ENCODE data around the gene MICOS13.

MICOS13 gene, protein sequence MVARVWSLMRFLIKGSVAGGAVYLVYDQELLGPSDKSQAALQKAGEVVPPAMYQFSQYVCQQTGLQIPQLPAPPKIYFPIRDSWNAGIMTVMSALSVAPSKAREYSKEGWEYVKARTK

DNA sequence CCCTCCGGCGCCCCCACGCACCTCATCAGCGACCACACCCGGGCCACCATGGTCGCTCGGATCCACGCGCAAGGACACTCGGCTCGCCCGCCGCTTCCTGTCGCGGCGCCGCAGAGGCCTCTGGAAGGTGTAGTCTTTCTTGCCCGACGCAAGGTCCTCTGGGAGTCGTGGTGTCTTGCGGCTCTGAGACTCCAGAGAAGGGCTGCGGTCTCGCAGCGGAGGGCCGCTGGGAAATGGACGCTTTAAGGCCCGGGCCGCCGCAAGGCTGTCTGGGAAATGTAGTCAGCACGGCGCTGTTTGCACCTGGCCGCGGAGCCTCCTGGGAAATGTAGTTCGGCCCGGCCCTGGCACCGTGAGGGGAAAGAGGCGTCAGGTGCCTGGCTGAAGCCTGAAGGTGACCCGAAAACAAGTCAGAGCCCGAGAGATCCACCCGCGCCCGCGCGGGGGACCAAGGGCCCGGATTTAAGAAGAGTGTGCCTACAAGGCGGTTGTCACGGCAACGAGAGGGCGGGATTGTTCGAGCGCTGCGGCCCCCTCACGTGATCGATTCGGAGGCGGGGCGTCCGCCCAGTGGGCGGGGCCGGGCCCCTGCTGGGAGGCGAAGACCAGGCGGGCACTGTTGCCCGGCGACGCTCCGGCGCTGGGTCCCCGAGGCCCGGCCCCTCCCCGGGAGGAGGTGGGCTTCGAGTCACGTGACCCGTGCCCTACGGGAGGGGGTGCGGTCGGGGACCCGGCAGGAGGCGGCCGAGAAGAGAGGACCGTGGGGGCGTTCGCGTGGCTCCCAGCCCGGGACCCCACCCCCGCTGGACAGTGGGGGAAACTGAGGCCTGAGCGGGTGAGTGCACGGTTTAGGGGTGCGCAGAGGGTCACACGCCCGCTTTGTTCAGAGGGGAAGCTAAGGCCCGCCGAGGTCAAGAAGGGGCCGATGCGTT, at the start of gene MICOS13, which contains the start of gene HSD11B1L:
MICOS13 (minus strand) TSS at position 80 of the 932 bp plus-strand sequence; CDS start at position 50, 30 bp downstream.
HSD11B1L (plus strand) TSS at position 591 of the 932 bp plus-strand sequence. CDS start 3,806 bp downstream, outside the sequence.
- Histone ChIP-seq H3K9me2 (replicated peaks; ENCODE audit: low read depth, low read length) (no peaks in the 10 kb centered on the region), H3K9ac (ENCODE audit: low read depth, low read length, poor library complexity, severe bottlenecking) (peak within 1 kb of the TSS; percentile 94), H3K9me3 (ENCODE audit: insufficient read depth, low read depth, low read length) (no peaks in the 10 kb centered on the region), H3F3A (ENCODE audit: low read depth) (no peaks in the 10 kb centered on the region), H3K4me1 (ENCODE audit: insufficient read depth, low read length, poor library complexity, severe bottlenecking) (no peaks in the 10 kb centered on the region), H3K27me3 (ENCODE audit: insufficient read depth, low read length, poor library complexity, severe bottlenecking) (no peaks in the 10 kb centered on the region), H3K36me3 (ENCODE audit: insufficient read depth, low read length) (no peaks in the 10 kb centered on the region), H2AFZ (ENCODE audit: low read length) (peak within 1 kb of the TSS; percentile 97), H3K4me3 (ENCODE audit: low read length, poor library complexity, severe bottlenecking) (peak within 1 kb of the TSS; percentile 100), H3K79me2 (ENCODE audit: insufficient read depth, low read length) (peaks cover 7% of the 10 kb centered on the region; the same call in 1 of the 2 replicates), H4K20me1 (ENCODE audit: insufficient read depth, low read length, poor library complexity, severe bottlenecking) (no peaks in the 10 kb centered on the region), H3K4me2 (ENCODE audit: low read depth, low read length, poor library complexity, severe bottlenecking) (peak within 1 kb of the TSS; percentile 94)
- no peak for TF ChIP-seq EZH2phosphoT487 (IDR thresholded peaks at IDR 0.05; ENCODE audit: borderline replicate concordance)
- TF ChIP-seq, protein P1, sequence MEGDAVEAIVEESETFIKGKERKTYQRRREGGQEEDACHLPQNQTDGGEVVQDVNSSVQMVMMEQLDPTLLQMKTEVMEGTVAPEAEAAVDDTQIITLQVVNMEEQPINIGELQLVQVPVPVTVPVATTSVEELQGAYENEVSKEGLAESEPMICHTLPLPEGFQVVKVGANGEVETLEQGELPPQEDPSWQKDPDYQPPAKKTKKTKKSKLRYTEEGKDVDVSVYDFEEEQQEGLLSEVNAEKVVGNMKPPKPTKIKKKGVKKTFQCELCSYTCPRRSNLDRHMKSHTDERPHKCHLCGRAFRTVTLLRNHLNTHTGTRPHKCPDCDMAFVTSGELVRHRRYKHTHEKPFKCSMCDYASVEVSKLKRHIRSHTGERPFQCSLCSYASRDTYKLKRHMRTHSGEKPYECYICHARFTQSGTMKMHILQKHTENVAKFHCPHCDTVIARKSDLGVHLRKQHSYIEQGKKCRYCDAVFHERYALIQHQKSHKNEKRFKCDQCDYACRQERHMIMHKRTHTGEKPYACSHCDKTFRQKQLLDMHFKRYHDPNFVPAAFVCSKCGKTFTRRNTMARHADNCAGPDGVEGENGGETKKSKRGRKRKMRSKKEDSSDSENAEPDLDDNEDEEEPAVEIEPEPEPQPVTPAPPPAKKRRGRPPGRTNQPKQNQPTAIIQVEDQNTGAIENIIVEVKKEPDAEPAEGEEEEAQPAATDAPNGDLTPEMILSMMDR (conservative IDR thresholded peaks at IDR 0.05; ENCODE audit: low read length), result no peak

DNA sequence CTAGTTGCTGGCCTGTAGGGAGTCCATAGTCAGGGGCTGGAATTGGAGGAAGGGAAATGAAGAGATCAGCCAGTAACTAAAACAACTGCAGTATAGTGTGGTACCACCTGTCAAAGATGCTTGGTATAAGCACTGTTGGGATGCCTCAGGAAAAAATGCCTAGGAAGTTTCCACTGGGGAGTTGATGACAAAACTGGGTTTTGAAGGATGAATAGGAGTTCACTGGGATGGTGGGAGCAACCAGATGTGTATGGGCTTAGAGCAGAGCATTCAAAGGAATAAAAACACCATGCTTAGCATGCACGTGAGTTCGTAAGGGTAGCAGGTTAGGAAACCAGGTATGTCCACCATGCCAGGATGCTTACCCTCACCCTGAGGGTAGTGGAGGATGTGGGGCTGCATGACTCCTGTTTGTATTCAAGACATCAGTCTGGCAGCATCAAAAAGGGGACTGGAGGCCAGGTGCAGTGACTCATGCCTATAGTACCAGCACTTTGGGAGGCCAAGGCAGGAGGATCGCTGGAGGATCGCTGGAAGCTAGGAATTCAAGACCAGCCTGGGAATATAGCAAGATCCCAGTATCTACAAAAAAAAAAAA, 47.2 kb upstream of the MICOS13 start:
- no peak for TF ChIP-seq EZH2phosphoT487 (IDR thresholded peaks at IDR 0.05; ENCODE audit: borderline replicate concordance)
- TF ChIP-seq, protein P1 (conservative IDR thresholded peaks at IDR 0.05; ENCODE audit: low read length), result no peak
- H3K79me2 ChIP-seq (ENCODE audit: insufficient read depth, low read length), result no peaks in the 10 kb centered on the region

DNA sequence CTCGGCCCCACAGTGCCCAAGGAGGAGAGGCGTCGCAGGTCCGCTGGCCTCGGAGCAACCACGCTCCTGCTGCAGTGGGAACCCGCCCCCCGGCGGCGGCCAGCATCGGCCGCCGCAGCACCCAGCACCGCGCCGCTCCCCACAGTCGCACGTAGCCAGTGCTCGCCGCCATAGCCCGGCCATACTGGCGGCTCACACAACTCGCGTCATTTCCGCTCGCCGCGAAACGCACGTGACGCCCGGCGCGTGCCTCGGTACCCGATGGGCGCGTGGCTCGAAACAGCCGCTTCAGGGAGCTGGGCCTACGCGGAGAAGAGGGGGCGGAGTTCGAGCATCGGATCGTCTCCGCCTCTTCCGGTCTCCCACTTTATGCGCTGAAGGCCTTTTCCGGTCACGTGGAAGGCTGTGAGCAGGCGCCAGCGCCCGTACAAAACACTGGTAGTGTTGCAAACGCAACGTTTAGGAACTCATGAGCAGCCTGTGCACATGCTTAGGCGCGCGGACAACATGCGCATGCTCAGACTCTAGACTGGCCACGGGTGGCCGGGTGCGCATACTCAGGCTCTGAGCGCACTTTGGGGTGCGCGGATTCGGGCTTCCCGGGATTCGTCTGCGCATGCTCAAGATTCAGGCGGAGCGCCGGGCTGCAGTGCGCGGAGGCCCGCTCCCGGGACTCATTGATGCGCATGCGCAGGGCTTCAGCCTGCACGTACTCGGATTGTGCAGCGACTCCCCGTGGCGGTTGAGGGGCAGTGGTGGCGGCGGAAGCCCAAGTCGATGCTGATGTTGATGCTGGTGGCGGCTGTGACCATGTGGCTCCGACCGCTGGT, 39.9 kb upstream of the MICOS13 start, which contains the start of the genes CATSPERD and LONP1:
CATSPERD (plus strand) TSS at position 677 of the 830 bp plus-strand sequence; CDS start at position 778, 101 bp downstream.
LONP1 (minus strand) TSS at position 186 of the 830 bp plus-strand sequence; CDS start at position 172, 14 bp downstream.
- TF ChIP-seq, protein P1 (conservative IDR thresholded peaks at IDR 0.05; ENCODE audit: low read length), result peak; percentile 75
- no peak for TF ChIP-seq EZH2phosphoT487 (IDR thresholded peaks at IDR 0.05; ENCODE audit: borderline replicate concordance)
- Histone ChIP-seq H3K9me2 (replicated peaks; ENCODE audit: low read depth, low read length) (no peaks in the 10 kb centered on the region), H3K27me3 (ENCODE audit: insufficient read depth, low read length, poor library complexity, severe bottlenecking) (no peaks in the 10 kb centered on the region), H2AFZ (ENCODE audit: low read length) (peak within 1 kb of the TSS; percentile 93), H3K4me2 (ENCODE audit: low read depth, low read length, poor library complexity, severe bottlenecking) (peak within 1 kb of the TSS; percentile 93), H3K4me3 (ENCODE audit: low read length, poor library complexity, severe bottlenecking) (peak within 1 kb of the TSS; percentile 100), H3K4me1 (ENCODE audit: insufficient read depth, low read length, poor library complexity, severe bottlenecking) (peaks cover 22% of the 10 kb centered on the region), H3K9ac (ENCODE audit: low read depth, low read length, poor library complexity, severe bottlenecking) (peak within 1 kb of the TSS; percentile 92), H4K20me1 (ENCODE audit: insufficient read depth, low read length, poor library complexity, severe bottlenecking) (peaks cover 37% of the 10 kb centered on the region), H3K9me3 (ENCODE audit: insufficient read depth, low read depth, low read length) (no peaks in the 10 kb centered on the region), H3K36me3 (ENCODE audit: insufficient read depth, low read length) (no peaks in the 10 kb centered on the region), H3K79me2 (ENCODE audit: insufficient read depth, low read length) (peaks cover 44% of the 10 kb centered on the region), H3F3A (ENCODE audit: low read depth) (no peaks in the 10 kb centered on the region)

More for the DNA sequence above, 47.2 kb upstream of the MICOS13 start:
- Histone ChIP-seq H3K4me3 (ENCODE audit: low read length, poor library complexity, severe bottlenecking) (no peak overlapping the region), H2AFZ (ENCODE audit: low read length) (no peak overlapping the region), H3K36me3 (ENCODE audit: insufficient read depth, low read length) (no peaks in the 10 kb centered on the region), H3K27me3 (ENCODE audit: insufficient read depth, low read length, poor library complexity, severe bottlenecking) (no peaks in the 10 kb centered on the region), H3K9me2 (replicated peaks; ENCODE audit: low read depth, low read length) (no peaks in the 10 kb centered on the region), H3K9me3 (ENCODE audit: insufficient read depth, low read depth, low read length) (no peaks in the 10 kb centered on the region), H4K20me1 (ENCODE audit: insufficient read depth, low read length, poor library complexity, severe bottlenecking) (no peaks in the 10 kb centered on the region), H3F3A (ENCODE audit: low read depth) (no peaks in the 10 kb centered on the region), H3K4me2 (ENCODE audit: low read depth, low read length, poor library complexity, severe bottlenecking) (no peak overlapping the region), H3K4me1 (ENCODE audit: insufficient read depth, low read length, poor library complexity, severe bottlenecking) (no peaks in the 10 kb centered on the region), H3K9ac (ENCODE audit: low read depth, low read length, poor library complexity, severe bottlenecking) (no peak overlapping the region)
